Naive B cell (primary cell): Measurements from ENCODE around the gene TRMU. TPM values are rescaled to one million over a fixed set of nuclear protein-coding genes. Genes with fewer than 3 reads are reported as not detected.
A peak's percentile ranks its signal among the peaks of the same experiment; 100 is the strongest.

Experiments used
- ATAC-seq, 2 donors: fragments of 150-1000 bp; cut with Tn5 transposase; 2 replicates each; pipeline ENCODE4 v1.10.0; 2021; ENCODE audit warnings: low read depth in 2 of 2, mild to moderate bottlenecking in 2 of 2, moderate library complexity in 2 of 2
- DNase-seq: peaks from one replicate; pipeline ENCODE4 v3.0.0; 2022
- H3K27ac Mint-ChIP-seq, 6 donors: one replicate each; pipeline ENCODE4 v1.8.0; 2020 to 2022; ENCODE audit warnings: mild to moderate bottlenecking in 6 of 6, mixed read lengths in 6 of 6, moderate library complexity in 5 of 6, inconsistent platforms in 2 of 6
- H3K27me3 Mint-ChIP-seq, 3 donors: one replicate each; pipeline ENCODE4 v1.8.0; 2021 to 2022; ENCODE audit warnings: mixed read lengths in 3 of 3, mild to moderate bottlenecking in 1 of 3
- H3K36me3 Mint-ChIP-seq, 2 donors: one replicate each; pipeline ENCODE4 v1.8.0; 2020 to 2022; ENCODE audit warnings: mixed read lengths in 2 of 2, inconsistent platforms in 1 of 2, mild to moderate bottlenecking in 1 of 2
- H3K4me1 Mint-ChIP-seq, 3 donors: one replicate each; pipeline ENCODE4 v1.8.0; 2020 to 2022; ENCODE audit warnings: mixed read lengths in 3 of 3, inconsistent platforms in 1 of 3, mild to moderate bottlenecking in 1 of 3, moderate library complexity in 1 of 3
- H3K4me3 Mint-ChIP-seq, 8 donors: one replicate each; pipeline ENCODE4 v1.8.0; 2020 to 2022; ENCODE audit warnings: mild to moderate bottlenecking in 8 of 8, mixed read lengths in 8 of 8, moderate library complexity in 8 of 8, inconsistent platforms in 2 of 8
- H3K9me3 Mint-ChIP-seq, 7 donors: one replicate each; pipeline ENCODE4 v1.8.0; 2020 to 2022; ENCODE audit warnings: mixed read lengths in 7 of 7, mild to moderate bottlenecking in 5 of 7, inconsistent platforms in 2 of 7, moderate library complexity in 1 of 7
- polyA plus RNA-seq, 6 donors: library from polyadenylated mRNA; unstranded; fragments of 300-500 nt; fragmentation: Illumina TruSeq; gene quantifications; one replicate each; pipeline ENCODE4 v1.2.3, GENCODE V29; 2021; ENCODE audit warnings: low read depth in 6 of 6

The TRMU gene, protein sequence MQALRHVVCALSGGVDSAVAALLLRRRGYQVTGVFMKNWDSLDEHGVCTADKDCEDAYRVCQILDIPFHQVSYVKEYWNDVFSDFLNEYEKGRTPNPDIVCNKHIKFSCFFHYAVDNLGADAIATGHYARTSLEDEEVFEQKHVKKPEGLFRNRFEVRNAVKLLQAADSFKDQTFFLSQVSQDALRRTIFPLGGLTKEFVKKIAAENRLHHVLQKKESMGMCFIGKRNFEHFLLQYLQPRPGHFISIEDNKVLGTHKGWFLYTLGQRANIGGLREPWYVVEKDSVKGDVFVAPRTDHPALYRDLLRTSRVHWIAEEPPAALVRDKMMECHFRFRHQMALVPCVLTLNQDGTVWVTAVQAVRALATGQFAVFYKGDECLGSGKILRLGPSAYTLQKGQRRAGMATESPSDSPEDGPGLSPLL
- polyA plus RNA-seq = 10 to 100 TPM; 11.1 to 24.6 (median 17.4) TPM

DNA sequence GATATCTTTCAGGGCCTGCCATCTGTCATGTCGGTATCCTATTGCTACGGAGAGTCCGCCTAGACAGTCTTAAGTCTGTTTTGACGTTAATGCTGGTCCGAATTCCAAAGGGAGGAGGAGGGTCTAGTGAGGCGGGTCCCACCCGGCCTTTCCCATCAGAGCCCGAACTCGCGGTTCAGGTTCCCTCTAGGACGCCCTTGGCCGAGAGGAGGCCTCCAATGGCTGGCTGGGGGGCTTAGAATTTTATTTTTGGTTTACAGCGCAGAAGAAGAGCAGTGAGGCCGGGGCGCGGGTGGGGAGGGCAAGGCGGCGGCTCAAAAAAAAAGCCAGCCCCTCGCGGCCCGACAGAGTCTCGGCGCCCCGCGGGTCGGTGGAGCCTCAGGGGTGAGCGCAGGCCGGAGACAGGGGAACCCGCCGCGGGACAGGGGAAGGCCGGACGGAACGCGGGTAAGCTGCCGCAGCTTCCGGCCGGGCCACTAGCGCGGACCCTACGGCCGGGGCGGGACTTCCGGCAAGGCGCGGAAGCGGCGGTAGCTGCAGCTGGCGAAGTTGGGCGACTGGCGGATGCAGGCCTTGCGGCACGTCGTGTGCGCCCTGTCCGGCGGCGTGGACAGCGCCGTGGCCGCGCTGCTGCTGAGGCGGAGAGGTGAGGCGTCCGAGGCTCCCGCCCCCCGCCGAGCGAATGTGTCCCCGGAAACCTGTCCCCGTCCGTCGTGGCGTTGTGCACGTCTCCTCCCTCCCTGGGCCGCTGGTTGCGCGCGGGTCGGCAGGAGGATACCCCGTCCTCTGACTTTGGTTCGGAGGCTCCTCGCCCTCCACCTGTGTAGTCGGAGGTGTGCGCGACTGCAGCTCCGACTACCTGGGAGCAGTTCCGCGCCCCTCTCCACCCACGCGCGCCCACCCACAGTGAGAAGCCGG is at the start of gene TRMU:
TRMU (plus strand) TSS at position 514 of the 918 bp plus-strand sequence; CDS start at position 565, 51 bp downstream.
- ATAC-seq (peak; percentile 93 to 94), DNase-seq (peak; percentile 72)
- H3K27me3 Mint-ChIP-seq = no peaks in the 10 kb centered on the region
- peak within 1 kb of the TSS; percentile 89 to 97 (median 92) for H3K27ac Mint-ChIP-seq
- peaks cover 32 to 43% (median 32%) of the 10 kb centered on the region in 3 donors for H3K4me1 Mint-ChIP-seq
- H3K9me3 Mint-ChIP-seq = no peaks in the 10 kb centered on the region
- peaks cover 16 to 17% of the 10 kb centered on the region in 2 donors for H3K36me3 Mint-ChIP-seq
- peak within 1 kb of the TSS; percentile 93 to 98 (median 96) for H3K4me3 Mint-ChIP-seq

DNA sequence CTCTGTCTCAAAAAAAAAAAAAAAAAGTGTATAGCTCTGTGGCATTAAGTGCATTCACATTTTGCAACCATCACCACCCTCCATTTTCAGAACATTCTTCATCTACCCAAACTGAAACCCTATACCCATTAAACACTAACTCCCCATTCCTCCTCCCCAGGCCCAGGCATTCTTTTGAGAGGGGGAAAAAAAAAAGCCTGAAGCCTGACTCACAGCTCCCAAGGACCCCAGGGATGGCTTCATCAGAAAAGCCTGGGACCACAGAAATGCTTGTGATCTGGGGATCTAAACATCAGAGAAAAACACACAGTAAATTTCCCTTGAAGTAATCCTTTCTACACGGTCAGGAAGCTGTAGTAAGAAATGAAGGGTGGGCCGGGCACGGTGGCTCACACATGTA is 49.5 kb upstream of the TRMU start:
- ATAC-seq = no peak
- no peaks in the 10 kb centered on the region for H3K9me3 Mint-ChIP-seq
- DNase-seq = no peak
- no peak overlapping the region for H3K27ac Mint-ChIP-seq
- H3K36me3 Mint-ChIP-seq = peaks cover 0 to 7% of the 10 kb centered on the region in 2 donors
- peaks cover 26 to 43% (median 41%) of the 10 kb centered on the region in 3 donors for H3K4me1 Mint-ChIP-seq
- peak overlapping the region in 2 of 8 donors; percentile 16 to 78 for H3K4me3 Mint-ChIP-seq
- no peaks in the 10 kb centered on the region for H3K27me3 Mint-ChIP-seq

DNA sequence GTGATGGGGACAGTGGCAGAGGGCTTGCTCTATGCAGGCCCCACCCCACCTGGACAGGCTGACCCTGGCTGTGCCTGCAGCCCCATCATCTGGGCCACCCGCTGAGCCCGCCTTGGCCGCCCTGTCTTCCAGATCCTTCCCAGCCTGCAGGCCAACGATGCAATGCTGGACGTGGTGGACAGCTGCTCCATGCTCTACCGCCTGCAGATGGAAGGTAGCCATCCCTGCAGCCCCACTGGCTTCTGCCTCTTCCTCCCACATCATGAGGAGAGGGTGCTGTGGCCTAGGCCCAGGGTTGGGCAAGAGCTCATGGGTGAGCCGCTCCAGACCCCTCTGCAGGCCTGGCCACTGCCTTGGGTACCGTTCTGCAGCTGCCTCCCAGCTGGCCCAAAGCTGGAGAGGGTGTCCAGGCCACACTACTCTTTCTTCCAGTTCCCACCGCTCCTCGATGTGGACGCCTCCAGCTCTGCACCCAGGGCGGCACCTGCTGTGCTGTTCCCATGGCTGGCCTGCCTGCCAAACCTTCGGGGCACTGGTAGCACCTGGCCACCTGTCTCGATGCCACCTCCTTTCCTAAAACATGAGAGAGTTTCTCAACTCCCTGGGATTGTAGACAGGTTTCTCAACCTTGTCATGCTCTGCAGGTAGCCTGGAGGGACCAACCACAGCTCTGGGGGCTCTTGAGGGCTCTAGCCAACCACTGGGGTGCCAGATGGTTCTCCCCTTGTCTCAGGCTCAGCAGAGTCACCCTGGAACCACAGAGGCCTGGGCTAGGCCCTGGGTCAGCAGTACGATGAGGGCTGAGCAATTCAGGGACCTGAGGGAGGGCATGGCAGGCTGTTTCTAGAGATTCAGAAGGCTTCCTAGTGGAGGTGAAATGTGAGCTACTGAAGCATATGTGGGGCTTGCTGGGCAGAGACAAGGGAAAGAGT is 48.3 kb upstream of the TRMU start:
- Mint-ChIP-seq H3K27ac (peak overlapping the region; percentile 36 to 93 (median 86)), H3K4me3 (peak overlapping the region; percentile 64 to 90 (median 80)), H3K4me1 (peaks cover 23 to 44% (median 43%) of the 10 kb centered on the region in 3 donors), H3K9me3 (peaks cover 0 to 3% (median 0%) of the 10 kb centered on the region in 7 donors), H3K36me3 (peaks cover 0 to 2% of the 10 kb centered on the region in 2 donors), H3K27me3 (no peaks in the 10 kb centered on the region)
- DNase-seq = no peak
- ATAC-seq = no peak

DNA sequence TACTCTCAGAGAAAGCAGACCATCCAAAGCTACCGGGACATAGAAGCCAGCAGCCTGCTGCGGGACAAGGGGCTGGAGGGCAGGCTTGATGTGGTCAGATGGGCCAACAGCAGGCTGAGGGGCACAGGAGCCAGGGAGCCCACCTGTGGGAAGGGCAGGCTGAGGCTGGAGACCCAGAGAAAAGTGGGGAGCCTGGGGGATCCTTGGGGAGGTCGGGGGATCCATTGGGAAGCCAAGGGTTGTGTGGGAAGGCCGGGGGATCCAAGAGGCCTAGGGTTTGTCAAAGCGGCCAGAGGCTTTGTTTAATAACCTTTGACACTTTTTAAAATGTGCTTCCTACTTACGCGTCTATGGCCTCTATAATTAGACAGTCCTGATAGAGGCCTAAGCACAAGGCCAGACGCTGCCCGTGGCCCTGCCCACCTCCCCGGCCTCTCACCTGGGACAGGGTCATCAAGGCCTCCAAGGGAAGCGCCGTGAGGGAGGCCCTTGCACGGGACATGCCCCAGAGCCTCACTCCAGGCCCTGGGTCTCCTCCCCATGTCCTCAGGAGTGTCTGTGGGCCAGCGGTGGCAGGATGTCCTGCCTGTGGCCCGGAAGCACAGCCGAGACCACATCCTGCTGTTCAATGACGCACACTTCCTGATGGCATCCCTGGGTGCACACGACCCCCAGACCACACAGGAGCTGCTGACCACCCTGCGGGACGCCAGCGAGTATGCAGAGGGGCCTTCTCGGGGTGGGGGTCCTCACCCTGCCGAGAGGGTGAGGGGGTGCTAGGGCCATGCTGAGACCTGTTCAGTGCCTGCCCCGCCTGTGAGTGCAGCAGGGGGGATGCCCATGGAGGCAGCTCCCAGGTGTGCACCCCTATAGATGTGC is 47.4 kb upstream of the TRMU start:
- peak overlapping the region; percentile 81 to 93 (median 90) for H3K27ac Mint-ChIP-seq
- H3K4me1 Mint-ChIP-seq = peaks cover 29 to 53% (median 51%) of the 10 kb centered on the region in 3 donors
- H3K9me3 Mint-ChIP-seq = peaks cover 0 to 6% (median 3%) of the 10 kb centered on the region in 7 donors
- H3K27me3 Mint-ChIP-seq = no peaks in the 10 kb centered on the region
- peak; percentile 37 for DNase-seq
- H3K36me3 Mint-ChIP-seq = peaks cover 0 to 7% of the 10 kb centered on the region in 2 donors
- H3K4me3 Mint-ChIP-seq = peak overlapping the region; percentile 64 to 90 (median 80)
- ATAC-seq = peak; percentile 78 to 79

DNA sequence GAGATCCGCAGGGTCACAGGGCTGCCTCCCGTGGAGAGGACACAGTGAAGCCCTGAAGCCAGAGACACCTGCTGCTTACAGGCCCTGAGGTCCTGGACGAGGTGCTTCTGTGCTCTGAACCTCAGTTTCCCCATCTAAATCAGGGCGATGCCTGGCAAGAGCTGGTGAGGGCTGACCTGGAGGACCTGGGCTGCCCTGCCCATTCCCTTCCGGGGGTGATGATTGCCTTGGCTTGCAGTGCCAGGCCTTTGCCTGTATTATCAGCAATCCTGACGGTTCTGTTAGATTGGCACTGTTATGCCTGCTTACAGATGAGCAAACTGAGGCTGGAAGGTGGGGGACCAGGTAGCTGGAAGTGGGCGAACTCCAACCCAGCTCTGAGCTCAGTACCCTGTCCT is 46.7 kb upstream of the TRMU start:
- peak overlapping the region in 1 of 6 donors; percentile 15 for H3K27ac Mint-ChIP-seq
- no peaks in the 10 kb centered on the region for H3K27me3 Mint-ChIP-seq
- H3K9me3 Mint-ChIP-seq = peaks cover 0 to 6% (median 3%) of the 10 kb centered on the region in 7 donors
- peaks cover 35 to 61% (median 58%) of the 10 kb centered on the region in 3 donors for H3K4me1 Mint-ChIP-seq
- H3K4me3 Mint-ChIP-seq = peak overlapping the region in 1 of 8 donors; percentile 80
- H3K36me3 Mint-ChIP-seq = peaks cover 0 to 7% of the 10 kb centered on the region in 2 donors
- no peak for DNase-seq
- ATAC-seq = no peak

DNA sequence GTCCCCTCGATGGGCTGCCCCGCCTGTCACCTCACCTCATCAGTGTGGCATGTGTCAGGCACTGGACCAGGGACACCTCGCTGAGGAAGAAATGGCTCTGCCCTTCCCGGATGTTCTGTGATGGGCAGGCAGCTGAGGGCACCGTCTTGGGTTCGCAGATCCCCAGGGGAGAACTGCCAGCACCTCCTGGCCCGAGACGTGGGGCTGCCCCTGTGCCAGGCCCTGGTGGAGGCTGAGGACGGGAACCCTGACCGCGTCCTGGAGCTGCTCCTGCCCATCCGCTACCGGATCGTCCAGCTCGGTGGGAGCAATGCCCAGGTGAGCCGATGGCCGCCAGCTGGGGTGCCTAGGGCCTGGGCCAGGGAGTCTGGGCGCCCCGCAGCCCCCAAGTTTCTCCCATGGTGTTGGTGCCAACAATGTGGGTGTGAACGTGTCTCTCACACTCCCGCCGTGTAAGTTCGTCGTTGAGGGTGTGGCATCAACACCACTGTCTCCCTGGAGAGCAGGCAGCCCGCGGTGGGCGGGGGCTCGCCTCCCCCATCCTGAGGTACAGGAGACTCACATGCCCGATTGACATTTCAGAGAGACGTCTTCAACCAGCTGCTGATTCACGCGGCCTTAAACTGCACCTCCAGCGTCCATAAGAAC is 46.1 kb upstream of the TRMU start:
- DNase-seq (no peak), ATAC-seq (peak; percentile 22 to 34)
- Mint-ChIP-seq H3K9me3 (peaks cover 0 to 6% (median 3%) of the 10 kb centered on the region in 7 donors), H3K27ac (peak overlapping the region in 3 of 6 donors; percentile 42 to 79 (median 62)), H3K4me1 (peaks cover 35 to 63% (median 63%) of the 10 kb centered on the region in 3 donors), H3K4me3 (peak overlapping the region in 2 of 8 donors; percentile 15 to 16), H3K36me3 (peaks cover 0 to 7% of the 10 kb centered on the region in 2 donors), H3K27me3 (no peaks in the 10 kb centered on the region)

DNA sequence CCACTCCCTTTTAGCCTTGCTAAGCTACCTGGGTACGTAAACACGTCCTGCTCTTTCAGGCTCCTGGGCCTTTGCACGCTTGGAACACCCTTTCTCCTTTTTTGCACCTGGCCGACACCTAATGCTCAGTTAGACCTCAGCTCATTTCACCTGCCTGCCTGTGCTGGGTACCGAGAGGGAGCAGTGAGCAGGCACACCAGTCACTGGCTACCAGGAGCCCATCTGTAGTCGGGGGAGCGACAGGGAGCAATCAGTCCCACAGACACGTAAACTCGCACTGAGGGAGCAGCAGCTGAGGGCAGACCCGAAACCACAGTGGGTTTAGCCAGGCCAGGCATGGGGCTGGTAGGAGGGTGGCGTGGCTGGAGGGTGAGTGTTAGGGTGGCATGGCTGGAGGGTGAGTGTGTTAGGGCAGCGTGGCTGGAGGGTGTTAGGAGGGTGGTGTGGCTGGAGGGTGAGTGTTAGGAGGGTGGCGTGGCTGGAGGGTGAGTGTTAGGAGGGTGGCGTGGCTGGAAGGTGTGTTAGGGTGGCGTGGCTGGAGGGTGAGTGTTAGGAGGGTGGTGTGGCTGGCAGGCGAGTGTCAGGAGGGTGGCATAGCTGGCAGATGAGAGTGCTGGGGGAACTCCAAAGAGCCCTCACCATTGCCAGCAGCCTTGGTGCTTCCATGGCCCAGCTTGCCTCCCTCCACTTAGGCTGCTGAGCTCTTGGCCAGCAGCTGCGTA is 45.2 kb upstream of the TRMU start:
- Mint-ChIP-seq H3K36me3 (peaks cover 0 to 7% of the 10 kb centered on the region in 2 donors), H3K9me3 (peaks cover 0 to 6% (median 3%) of the 10 kb centered on the region in 7 donors), H3K27ac (peak overlapping the region in 3 of 6 donors; percentile 79 to 89 (median 87))

DNA sequence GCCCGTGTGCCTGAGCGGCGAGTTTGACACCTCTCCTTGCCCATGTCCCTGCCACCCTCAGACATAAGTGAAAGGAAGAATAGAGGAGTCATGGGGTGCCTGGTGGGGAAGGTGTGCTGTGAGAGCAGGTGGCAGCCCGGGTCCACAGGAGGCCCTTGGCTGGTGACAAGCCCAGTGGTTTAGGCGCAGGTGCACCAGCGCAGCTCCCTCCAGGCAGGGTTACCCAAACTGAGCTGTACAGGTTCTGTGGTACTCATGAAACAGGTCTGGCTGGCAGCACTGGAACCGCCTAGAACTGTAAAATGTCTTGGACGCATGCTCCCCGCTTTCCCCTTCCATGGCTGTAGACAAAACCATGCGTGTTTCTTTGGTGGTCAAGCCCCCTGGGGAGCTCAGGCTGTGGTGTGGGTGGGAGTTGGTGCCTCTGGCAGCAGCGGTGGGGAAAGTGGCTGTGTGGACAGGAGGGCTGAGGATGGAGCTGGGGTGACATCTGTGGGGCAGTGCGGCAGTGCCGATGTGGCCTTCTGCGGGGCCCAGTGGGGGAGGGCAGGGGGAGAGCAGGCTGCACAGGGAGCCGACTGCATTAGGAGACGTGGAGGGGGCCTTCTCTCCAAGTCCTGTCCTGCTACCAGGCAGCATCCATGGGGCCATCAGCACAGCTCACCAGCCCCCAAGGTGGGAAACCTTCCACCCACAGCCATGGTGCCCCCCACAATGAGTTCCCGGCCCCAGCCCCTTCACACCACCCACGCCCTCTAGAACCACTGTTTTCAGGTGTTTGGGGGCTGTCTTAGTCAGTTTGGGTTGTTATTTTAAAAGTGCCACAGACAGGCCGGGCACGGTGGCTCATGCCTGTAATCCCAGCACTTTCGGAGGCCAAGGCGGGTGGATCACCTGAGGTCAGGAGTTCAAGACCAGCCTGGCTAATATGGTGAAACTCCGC is 44.4 kb upstream of the TRMU start:
- no peak for ATAC-seq
- Mint-ChIP-seq H3K4me3 (peak overlapping the region in 2 of 8 donors; percentile 74), H3K36me3 (peaks cover 0 to 7% of the 10 kb centered on the region in 2 donors), H3K27me3 (no peaks in the 10 kb centered on the region), H3K9me3 (peaks cover 0 to 6% (median 3%) of the 10 kb centered on the region in 7 donors), H3K27ac (peak overlapping the region in 3 of 6 donors; percentile 79 to 87 (median 80)), H3K4me1 (peaks cover 48 to 76% (median 75%) of the 10 kb centered on the region in 3 donors)
- no peak for DNase-seq

More for the DNA sequence above, 45.2 kb upstream of the TRMU start:
- Mint-ChIP-seq H3K27me3 (no peaks in the 10 kb centered on the region), H3K4me1 (peaks cover 41 to 70% (median 68%) of the 10 kb centered on the region in 3 donors), H3K4me3 (peak overlapping the region in 3 of 8 donors; percentile 37 to 75 (median 74))
- ATAC-seq = no peak
- no peak for DNase-seq

DNA sequence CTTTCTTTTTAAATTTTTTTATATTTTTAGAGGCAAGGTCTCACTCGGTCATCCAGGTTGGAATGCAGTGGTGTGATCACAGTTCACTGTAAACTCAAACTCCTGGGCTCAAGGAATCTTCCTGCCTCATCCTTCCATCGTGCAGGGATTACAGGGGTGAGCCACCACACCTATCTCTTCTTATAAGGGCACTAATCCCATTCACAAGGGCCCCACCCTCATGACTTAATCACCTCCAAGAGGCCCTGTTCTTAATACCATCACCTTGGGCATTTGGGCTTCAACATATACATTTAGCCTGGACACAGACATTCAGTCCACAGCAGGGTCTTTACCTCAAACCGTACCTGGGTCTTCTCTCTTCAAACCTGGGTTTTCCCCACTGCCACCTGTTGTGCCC is 43.3 kb upstream of the TRMU start:
- peaks cover 0 to 7% of the 10 kb centered on the region in 2 donors for H3K36me3 Mint-ChIP-seq
- peaks cover 0 to 6% (median 3%) of the 10 kb centered on the region in 7 donors for H3K9me3 Mint-ChIP-seq
- no peaks in the 10 kb centered on the region for H3K27me3 Mint-ChIP-seq
- no peak overlapping the region for H3K27ac Mint-ChIP-seq
- ATAC-seq (no peak), DNase-seq (no peak)
- H3K4me3 Mint-ChIP-seq = peak overlapping the region in 2 of 8 donors; percentile 12 to 44
- peaks cover 54 to 79% (median 75%) of the 10 kb centered on the region in 3 donors for H3K4me1 Mint-ChIP-seq

DNA sequence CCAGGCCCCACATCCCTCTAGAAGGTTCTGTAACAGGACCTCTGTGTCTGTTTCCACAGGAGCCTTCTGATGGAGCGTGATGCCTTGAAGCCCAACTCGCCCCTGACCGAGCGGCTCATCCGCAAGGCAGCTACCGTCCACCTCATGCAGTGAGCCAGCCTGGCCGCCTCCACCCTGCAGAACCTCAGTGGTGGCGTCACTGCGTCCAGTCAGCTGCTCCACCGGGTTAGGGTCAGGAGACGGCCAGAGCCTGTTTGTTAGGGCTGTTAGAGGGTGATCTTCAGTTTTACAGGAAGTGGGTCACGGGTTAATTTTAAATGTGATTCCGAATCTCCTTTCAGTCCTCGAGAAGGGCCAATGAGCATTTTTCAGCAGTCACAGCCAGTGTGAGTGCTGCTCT is 42.8 kb upstream of the TRMU start:
- DNase-seq = no peak
- Mint-ChIP-seq H3K4me1 (peaks cover 54 to 78% (median 75%) of the 10 kb centered on the region in 3 donors), H3K4me3 (peak overlapping the region in 3 of 8 donors; percentile 44 to 80 (median 52)), H3K36me3 (peaks cover 0 to 7% of the 10 kb centered on the region in 2 donors), H3K9me3 (peaks cover 0 to 6% (median 3%) of the 10 kb centered on the region in 7 donors), H3K27ac (peak overlapping the region in 2 of 6 donors; percentile 10 to 56), H3K27me3 (no peaks in the 10 kb centered on the region)
- ATAC-seq = no peak
